ENCODE results near the gene EPS8L3. TPM values are rescaled to one million over a fixed set of nuclear protein-coding genes. Genes with fewer than 3 reads are reported as not detected.

The EPS8L3 gene
- polyA plus RNA-seq, 1 donor from 2014 or later, result not detected

DNA sequence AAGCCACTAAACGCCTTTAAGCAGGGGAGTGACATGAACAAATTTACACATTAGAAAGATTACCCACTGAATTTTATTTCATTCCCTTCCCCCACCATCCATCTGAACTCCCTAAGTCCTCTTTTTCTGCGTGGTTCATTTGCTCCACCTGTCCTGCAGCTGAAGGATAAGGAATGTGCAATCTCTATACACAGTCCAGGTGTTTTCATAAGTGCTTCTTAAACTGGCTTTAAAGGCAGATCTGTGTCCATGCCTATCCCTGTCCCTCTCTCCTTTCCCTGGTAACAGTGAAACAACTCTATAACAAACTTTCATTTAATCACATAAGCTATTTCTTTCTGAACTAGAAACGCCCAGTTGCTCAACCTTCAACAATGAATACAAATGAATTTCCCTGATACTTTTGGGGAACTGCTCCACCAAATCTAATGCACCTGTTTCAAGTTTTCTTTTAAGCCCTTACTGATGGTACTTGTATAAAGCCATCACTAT, 31.3 kb downstream of the EPS8L3 start:
- H3K36me3 ChIP-seq (ENCODE audit: insufficient read depth, low read length), result peaks cover 8% of the 10 kb centered on the region
- no peaks in the 10 kb centered on the region for H4K20me1 ChIP-seq (ENCODE audit: insufficient read depth)
- H3K4me2 ChIP-seq (ENCODE audit: low read length), result no peak overlapping the region
- H3K4me3 ChIP-seq (ENCODE audit: low read length), result no peak overlapping the region
- no peaks in the 10 kb centered on the region for H3K79me2 ChIP-seq (replicated peaks; ENCODE audit: insufficient read depth, low read length)
- no peak overlapping the region for H3K27ac ChIP-seq (ENCODE audit: low read length)
- H3K27me3 ChIP-seq (ENCODE audit: insufficient read depth, low read depth, low read length), result no peaks in the 10 kb centered on the region
- no peaks in the 10 kb centered on the region for H3K9me2 ChIP-seq (ENCODE audit: insufficient read depth, low read length)
- no peaks in the 10 kb centered on the region for H3F3A ChIP-seq (ENCODE audit: insufficient read depth, low read length, poor library complexity, severe bottlenecking)
- H3K9me3 ChIP-seq (ENCODE audit: low read length), result no peaks in the 10 kb centered on the region
- no peak overlapping the region for H2AFZ ChIP-seq (ENCODE audit: low read depth, low read length)
- TF ChIP-seq POLR2AphosphoS5 (IDR thresholded peaks at IDR 0.05) (no peak), TAF1 (IDR thresholded peaks at IDR 0.05; ENCODE audit: low read depth) (no peak), EZH2 (IDR thresholded peaks at IDR 0.05; ENCODE audit: borderline replicate concordance, insufficient read depth, low read length, poor library complexity, severe bottlenecking) (no peak), RAD21 (conservative IDR thresholded peaks at IDR 0.05) (no peak), SMC3 (conservative IDR thresholded peaks at IDR 0.05; ENCODE audit: poor library complexity) (no peak), EP300 (conservative IDR thresholded peaks at IDR 0.05; ENCODE audit: poor library complexity, severe bottlenecking) (no peak), MXI1 (conservative IDR thresholded peaks at IDR 0.05; ENCODE audit: poor library complexity, severe bottlenecking) (no peak)
- TF ChIP-seq, protein P1, sequence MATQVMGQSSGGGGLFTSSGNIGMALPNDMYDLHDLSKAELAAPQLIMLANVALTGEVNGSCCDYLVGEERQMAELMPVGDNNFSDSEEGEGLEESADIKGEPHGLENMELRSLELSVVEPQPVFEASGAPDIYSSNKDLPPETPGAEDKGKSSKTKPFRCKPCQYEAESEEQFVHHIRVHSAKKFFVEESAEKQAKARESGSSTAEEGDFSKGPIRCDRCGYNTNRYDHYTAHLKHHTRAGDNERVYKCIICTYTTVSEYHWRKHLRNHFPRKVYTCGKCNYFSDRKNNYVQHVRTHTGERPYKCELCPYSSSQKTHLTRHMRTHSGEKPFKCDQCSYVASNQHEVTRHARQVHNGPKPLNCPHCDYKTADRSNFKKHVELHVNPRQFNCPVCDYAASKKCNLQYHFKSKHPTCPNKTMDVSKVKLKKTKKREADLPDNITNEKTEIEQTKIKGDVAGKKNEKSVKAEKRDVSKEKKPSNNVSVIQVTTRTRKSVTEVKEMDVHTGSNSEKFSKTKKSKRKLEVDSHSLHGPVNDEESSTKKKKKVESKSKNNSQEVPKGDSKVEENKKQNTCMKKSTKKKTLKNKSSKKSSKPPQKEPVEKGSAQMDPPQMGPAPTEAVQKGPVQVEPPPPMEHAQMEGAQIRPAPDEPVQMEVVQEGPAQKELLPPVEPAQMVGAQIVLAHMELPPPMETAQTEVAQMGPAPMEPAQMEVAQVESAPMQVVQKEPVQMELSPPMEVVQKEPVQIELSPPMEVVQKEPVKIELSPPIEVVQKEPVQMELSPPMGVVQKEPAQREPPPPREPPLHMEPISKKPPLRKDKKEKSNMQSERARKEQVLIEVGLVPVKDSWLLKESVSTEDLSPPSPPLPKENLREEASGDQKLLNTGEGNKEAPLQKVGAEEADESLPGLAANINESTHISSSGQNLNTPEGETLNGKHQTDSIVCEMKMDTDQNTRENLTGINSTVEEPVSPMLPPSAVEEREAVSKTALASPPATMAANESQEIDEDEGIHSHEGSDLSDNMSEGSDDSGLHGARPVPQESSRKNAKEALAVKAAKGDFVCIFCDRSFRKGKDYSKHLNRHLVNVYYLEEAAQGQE (IDR thresholded peaks at IDR 0.05; ENCODE audit: borderline replicate concordance), result no peak
- TF ChIP-seq, protein P2, sequence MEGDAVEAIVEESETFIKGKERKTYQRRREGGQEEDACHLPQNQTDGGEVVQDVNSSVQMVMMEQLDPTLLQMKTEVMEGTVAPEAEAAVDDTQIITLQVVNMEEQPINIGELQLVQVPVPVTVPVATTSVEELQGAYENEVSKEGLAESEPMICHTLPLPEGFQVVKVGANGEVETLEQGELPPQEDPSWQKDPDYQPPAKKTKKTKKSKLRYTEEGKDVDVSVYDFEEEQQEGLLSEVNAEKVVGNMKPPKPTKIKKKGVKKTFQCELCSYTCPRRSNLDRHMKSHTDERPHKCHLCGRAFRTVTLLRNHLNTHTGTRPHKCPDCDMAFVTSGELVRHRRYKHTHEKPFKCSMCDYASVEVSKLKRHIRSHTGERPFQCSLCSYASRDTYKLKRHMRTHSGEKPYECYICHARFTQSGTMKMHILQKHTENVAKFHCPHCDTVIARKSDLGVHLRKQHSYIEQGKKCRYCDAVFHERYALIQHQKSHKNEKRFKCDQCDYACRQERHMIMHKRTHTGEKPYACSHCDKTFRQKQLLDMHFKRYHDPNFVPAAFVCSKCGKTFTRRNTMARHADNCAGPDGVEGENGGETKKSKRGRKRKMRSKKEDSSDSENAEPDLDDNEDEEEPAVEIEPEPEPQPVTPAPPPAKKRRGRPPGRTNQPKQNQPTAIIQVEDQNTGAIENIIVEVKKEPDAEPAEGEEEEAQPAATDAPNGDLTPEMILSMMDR (IDR thresholded peaks at IDR 0.05; ENCODE audit: poor library complexity, severe bottlenecking), result no peak
- H3K9ac ChIP-seq (ENCODE audit: low read length), result no peak overlapping the region

- Histone ChIP-seq H3K4me2 (ENCODE audit: low read length) (no peak overlapping the region), H3K27ac (ENCODE audit: low read length) (no peak overlapping the region), H2AFZ (ENCODE audit: low read depth, low read length) (no peak overlapping the region), H3K4me3 (ENCODE audit: low read length) (no peak overlapping the region), H3K79me2 (replicated peaks; ENCODE audit: insufficient read depth, low read length) (no peaks in the 10 kb centered on the region), H3K36me3 (ENCODE audit: insufficient read depth, low read length) (no peaks in the 10 kb centered on the region), H3K9me3 (ENCODE audit: low read length) (no peaks in the 10 kb centered on the region), H4K20me1 (ENCODE audit: insufficient read depth) (no peaks in the 10 kb centered on the region), H3F3A (ENCODE audit: insufficient read depth, low read length, poor library complexity, severe bottlenecking) (no peaks in the 10 kb centered on the region), H3K9me2 (ENCODE audit: insufficient read depth, low read length) (no peaks in the 10 kb centered on the region), H3K9ac (ENCODE audit: low read length) (no peak overlapping the region), H3K27me3 (ENCODE audit: insufficient read depth, low read depth, low read length) (no peaks in the 10 kb centered on the region)
- TF ChIP-seq SMC3 (conservative IDR thresholded peaks at IDR 0.05; ENCODE audit: poor library complexity) (no peak), RAD21 (conservative IDR thresholded peaks at IDR 0.05) (no peak), EZH2 (IDR thresholded peaks at IDR 0.05; ENCODE audit: borderline replicate concordance, insufficient read depth, low read length, poor library complexity, severe bottlenecking) (no peak), POLR2AphosphoS5 (IDR thresholded peaks at IDR 0.05) (no peak), TAF1 (IDR thresholded peaks at IDR 0.05; ENCODE audit: low read depth) (no peak), MXI1 (conservative IDR thresholded peaks at IDR 0.05; ENCODE audit: poor library complexity, severe bottlenecking) (no peak), EP300 (conservative IDR thresholded peaks at IDR 0.05; ENCODE audit: poor library complexity, severe bottlenecking) (no peak)
- TF ChIP-seq, protein P1 (IDR thresholded peaks at IDR 0.05; ENCODE audit: borderline replicate concordance), result no peak
- TF ChIP-seq, protein P2 (IDR thresholded peaks at IDR 0.05; ENCODE audit: poor library complexity, severe bottlenecking), result no peak
These were observed 33.1 kb downstream of the EPS8L3 start for GRCh38 chr1:109730666-109731065.

Data from neural cell (in vitro differentiated cells).